Retinal pigment epithelial cell (primary cell): ENCODE results near the gene SERP2.

Experiments used
- DNase-seq: peaks from one replicate; pipeline ENCODE4 v3.0.0-alpha.2; 2010; ENCODE audit warnings: low read depth
- H3K4me3 ChIP-seq: 2 replicates; pipeline ENCODE4 v1.5.1; 2011; ENCODE audit warnings: mild to moderate bottlenecking, low read length, control low read depth, moderate library complexity
- TF ChIP-seq, protein P1 (sequence below): conservative IDR thresholded peaks from 2 replicates; pipeline ENCODE4 v1.5.1; 2011; ENCODE audit warnings: low read depth, low read length, control low read depth, inconsistent platforms

SERP2 gene

DNA sequence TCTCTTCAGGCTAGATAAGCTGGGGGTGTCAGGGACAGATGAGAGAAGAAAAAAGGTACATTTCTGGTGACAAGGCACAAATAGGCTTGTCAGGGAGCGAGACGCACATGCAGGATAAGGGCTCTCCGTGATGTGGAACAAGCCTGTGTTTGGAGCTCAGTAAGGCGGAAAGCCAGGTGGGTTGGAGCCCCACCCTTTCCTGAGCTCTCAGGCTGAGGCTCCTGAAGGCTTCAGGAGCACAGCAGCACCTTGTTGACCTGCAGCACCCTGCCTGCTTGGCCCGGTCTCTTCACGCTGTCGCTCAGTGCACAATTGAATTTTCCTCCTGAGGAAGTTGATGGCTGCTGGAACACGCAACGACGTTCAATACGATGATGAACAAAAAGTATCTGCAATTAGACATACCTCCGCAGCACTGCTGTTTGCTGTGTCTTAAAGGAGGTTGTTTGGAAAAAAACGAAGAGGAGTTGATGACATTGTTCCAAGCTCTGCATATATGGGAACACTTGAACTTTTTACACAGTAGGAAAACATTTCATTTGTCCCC, 29.3 kb downstream of the SERP2 start:
- TF ChIP-seq, protein P1, sequence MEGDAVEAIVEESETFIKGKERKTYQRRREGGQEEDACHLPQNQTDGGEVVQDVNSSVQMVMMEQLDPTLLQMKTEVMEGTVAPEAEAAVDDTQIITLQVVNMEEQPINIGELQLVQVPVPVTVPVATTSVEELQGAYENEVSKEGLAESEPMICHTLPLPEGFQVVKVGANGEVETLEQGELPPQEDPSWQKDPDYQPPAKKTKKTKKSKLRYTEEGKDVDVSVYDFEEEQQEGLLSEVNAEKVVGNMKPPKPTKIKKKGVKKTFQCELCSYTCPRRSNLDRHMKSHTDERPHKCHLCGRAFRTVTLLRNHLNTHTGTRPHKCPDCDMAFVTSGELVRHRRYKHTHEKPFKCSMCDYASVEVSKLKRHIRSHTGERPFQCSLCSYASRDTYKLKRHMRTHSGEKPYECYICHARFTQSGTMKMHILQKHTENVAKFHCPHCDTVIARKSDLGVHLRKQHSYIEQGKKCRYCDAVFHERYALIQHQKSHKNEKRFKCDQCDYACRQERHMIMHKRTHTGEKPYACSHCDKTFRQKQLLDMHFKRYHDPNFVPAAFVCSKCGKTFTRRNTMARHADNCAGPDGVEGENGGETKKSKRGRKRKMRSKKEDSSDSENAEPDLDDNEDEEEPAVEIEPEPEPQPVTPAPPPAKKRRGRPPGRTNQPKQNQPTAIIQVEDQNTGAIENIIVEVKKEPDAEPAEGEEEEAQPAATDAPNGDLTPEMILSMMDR: no peak
- no peak overlapping the region for H3K4me3 ChIP-seq
- DNase-seq: no peak

DNA sequence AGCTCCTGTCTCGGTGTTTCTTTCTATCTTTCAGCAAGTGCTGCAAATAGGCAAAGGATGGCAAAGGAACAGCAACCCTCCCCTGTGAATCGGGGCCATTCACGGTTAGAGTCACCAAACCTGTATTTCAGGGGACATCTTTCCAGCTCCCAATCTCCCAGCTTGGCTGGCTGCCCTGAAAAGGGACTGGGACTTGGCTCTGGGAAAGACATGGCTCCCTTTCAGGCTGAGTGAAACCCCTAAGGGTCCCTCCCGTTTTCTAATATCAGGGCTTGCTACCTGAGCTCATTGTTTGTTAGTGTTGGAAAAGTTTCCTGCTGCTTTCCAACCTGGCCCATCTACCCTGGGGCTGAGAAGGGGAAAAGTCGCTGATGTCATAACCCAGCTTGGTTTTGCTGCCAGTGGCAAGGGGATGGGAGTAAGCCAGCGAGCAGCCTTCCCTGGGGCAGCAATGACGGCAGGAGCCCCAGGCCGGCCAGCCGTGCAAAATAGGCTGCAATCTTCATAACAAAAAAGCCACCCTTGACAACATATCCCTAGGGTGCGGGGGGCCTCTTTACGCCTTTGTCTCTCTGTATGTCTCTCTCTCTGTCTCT, 29.9 kb downstream of the SERP2 start:
- TF ChIP-seq, protein P1: no peak
- H3K4me3 ChIP-seq: no peak overlapping the region

DNA sequence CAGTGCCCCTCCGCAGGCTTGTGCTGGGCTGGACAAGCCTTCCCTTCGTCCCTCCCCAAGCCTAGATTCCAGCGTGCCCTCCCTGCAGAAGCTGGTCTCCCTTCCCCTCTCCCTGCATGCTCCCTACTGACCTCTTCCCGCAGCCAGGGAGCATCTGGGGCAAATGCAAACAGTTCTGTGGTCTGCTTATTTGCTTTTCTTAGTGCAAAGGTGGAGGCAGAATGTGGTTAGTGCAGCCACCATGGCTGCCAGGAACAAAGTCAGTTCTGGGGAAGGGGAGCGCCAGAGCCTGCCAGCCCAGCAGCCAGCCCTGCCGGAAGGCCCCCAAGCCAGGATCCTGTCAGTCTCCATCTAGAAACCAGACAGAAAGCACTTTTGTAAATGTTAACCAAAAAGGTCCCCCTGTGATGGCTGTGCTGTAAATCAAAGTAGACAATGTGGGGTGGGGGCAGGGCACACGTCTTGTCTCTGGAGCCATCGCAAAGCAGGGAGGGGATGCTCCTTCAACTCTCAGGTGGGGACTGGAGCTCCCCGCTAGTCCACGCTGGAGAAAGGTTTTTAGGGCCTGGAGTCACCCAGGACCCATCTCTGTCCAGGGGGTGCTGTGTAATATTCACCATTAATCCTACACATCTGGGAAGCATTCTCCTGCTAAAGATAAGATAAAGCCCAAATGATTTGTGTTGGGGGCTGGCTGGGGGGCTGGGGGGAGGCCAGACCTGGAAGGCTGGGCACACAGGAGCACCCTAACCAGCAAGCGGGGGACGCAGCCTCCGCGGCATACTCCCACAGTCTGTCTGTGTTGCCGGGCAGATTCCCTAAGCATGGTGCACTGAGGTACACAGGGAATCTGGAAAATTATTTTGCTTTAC, 30.9 kb downstream of the SERP2 start:
- no peak overlapping the region for H3K4me3 ChIP-seq
- TF ChIP-seq, protein P1: no peak
- DNase-seq: no peak

More for the DNA sequence above, 29.9 kb downstream of the SERP2 start:
- no peak for DNase-seq

DNA sequence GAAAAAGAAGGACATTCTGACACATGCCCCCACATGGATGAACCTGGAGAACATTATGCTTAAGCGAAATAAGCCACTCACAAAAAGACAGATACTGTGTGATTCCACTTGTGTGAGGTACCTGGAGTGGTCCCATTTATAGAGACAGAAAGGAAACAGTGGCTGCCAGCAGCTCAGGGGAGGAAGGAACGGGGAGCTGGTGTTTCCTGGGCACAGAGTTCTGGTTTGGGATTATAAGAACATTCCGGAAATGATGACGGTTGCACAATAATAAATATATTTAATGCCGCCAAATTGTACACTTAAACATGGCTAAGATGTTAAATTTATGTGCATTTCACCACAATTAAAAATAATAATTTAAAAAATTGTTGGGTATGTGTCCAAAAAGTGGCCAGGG, 33.0 kb downstream of the SERP2 start:
- no peak for DNase-seq
- TF ChIP-seq, protein P1: no peak
- no peak overlapping the region for H3K4me3 ChIP-seq

DNA sequence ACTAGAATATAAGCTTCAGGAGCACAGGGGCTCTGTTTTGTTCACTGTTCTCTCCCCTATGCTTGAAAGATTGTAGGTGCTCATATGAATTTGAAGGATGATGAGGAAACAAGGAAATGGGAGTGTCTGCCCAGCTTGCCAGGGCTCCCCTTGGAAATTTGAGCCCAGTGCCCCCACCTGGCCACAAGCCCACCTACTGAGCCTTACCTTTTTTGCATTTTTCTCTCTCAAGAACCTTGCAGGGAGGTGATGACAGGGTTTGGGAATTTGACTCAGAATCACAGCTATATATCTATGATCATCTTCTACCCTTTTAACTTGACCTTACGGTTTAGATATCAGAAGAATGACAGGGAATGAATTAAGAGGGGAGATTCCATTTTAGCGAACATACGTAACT, 33.8 kb downstream of the SERP2 start:
- no peak for DNase-seq
- H3K4me3 ChIP-seq: no peak overlapping the region
- TF ChIP-seq, protein P1: peak; percentile 4

DNA sequence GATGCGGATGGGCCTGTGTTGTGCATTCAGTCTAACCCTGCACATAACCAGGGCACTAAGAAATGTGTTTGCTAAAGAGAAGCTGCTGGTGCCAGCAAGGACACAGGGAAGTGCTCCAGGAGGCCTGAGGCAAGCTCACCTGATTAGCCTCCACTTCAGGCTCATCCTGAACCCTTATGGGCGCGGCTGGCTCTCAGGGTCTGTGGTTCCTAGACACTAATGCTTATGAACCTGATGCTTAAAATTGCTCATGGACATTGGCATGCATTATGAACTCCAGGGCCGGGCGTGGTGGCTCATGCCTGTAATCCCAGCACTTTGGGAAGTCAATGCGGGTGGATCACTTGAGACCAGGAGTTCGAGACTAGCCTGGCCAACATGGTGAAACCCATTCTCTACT, 34.3 kb downstream of the SERP2 start:
- no peak for DNase-seq
- TF ChIP-seq, protein P1: no peak
- H3K4me3 ChIP-seq: no peak overlapping the region

DNA sequence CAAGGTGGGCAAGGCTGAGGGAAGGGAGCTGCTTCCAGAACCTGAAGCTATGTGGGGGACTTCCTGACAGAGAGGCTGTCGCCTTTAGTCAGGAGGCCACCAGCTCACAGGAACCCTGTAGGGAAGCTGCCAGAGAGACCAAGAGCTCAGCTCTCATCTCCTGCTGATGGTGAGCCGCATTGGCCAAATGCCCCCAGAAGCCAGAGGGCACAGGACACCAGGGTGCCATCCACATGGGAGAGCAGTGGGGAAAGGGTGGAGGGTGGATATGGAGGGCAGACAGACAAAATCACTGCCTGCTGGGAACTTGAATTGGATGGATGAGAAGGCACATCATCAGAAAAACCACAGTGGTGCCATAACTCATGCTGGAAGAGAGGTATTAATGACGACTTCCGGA, 36.0 kb downstream of the SERP2 start:
- TF ChIP-seq, protein P1: no peak
- H3K4me3 ChIP-seq: no peak overlapping the region
- DNase-seq: no peak
